Transverse colon (tissue), 4 donors: ENCODE data around the gene CLEC5A.

ENCODE experiments used
- EP300 ChIP-seq: sonication (generic); formaldehyde crosslinking; IDR thresholded peaks from one replicate; pipeline ENCODE4 v1.6.1; 2017; ENCODE audit warnings: antibody characterized with exemption, low read depth
- POLR2A ChIP-seq: fragments of 450-650 bp; IDR thresholded peaks from one replicate; pipeline ENCODE4 v1.6.1; 2016; ENCODE audit warnings: antibody characterized with exemption, mild to moderate bottlenecking, moderate library complexity
- POLR2AphosphoS5 ChIP-seq, 3 donors: sonication (generic); formaldehyde crosslinking; IDR thresholded peaks; one replicate each; pipeline ENCODE4 v1.6.1; 2016; ENCODE audit warnings: antibody characterized with exemption in 3 of 3
- TF ChIP-seq, protein P1 (sequence below), 5 experiments: fragments of 200-600 bp in 3 of 5; fragments of 450-650 bp in 2 of 5; sonication (generic) in 3 of 5; IDR thresholded peaks; 1 replicate in 2 of 5; 2 replicates in 3 of 5; pipeline ENCODE4 v1.5.1; 2016 to 2017; ENCODE audit warnings: antibody characterized with exemption in 5 of 5, inconsistent platforms in 3 of 5, mild to moderate bottlenecking in 2 of 5, moderate library complexity in 1 of 5

DNA sequence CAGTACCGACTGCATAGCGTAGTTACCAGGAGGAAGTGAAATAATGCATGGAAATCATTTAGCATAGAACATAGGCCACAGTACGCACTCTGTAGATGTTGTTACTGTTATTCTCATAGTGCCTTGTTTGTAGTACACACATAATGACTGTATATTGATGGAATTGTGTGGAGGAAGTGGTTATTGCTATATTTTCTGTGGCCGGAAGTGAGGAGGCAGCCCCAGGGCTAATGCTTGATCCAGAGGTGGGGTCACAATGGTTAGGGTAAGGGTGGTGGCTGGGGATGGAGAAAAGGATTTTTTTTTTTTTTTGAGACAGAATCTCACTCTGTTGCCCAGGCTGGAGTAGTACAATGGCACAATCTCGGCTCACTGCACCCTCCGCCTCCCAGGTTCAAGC lies 44.4 kb upstream of the CLEC5A start:
- TF ChIP-seq POLR2AphosphoS5 (IDR thresholded peaks at IDR 0.05) (no peak), POLR2A (no peak), EP300 (no peak)
- TF ChIP-seq, protein P1, sequence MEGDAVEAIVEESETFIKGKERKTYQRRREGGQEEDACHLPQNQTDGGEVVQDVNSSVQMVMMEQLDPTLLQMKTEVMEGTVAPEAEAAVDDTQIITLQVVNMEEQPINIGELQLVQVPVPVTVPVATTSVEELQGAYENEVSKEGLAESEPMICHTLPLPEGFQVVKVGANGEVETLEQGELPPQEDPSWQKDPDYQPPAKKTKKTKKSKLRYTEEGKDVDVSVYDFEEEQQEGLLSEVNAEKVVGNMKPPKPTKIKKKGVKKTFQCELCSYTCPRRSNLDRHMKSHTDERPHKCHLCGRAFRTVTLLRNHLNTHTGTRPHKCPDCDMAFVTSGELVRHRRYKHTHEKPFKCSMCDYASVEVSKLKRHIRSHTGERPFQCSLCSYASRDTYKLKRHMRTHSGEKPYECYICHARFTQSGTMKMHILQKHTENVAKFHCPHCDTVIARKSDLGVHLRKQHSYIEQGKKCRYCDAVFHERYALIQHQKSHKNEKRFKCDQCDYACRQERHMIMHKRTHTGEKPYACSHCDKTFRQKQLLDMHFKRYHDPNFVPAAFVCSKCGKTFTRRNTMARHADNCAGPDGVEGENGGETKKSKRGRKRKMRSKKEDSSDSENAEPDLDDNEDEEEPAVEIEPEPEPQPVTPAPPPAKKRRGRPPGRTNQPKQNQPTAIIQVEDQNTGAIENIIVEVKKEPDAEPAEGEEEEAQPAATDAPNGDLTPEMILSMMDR (IDR thresholded peaks at IDR 0.05) = no peak
